KMS-11 (cell line): ENCODE data around the gene KRTAP1-5.
"Not testable (repeated sequence)": the region's sequence is repeated elsewhere in the genome, so short reads cannot be mapped to it uniquely, and the experiment has no call there.

Experiments used
- H2AFZ ChIP-seq: fragments of 200-600 bp; sonication (generic); 2 replicates; pipeline ENCODE4 v1.6.1; 2016; ENCODE audit warnings: antibody characterized with exemption, mixed run types, low read depth
- H3K27ac ChIP-seq: fragments of 200-600 bp; sonication (generic); 2 replicates; pipeline ENCODE4 v1.6.1; 2016; ENCODE audit warnings: mild to moderate bottlenecking, mixed run types
- H3K27me3 ChIP-seq: fragments of 200-600 bp; sonication (generic); 2 replicates; pipeline ENCODE4 v1.6.1; 2017; ENCODE audit warnings: mild to moderate bottlenecking, low read depth, mixed run types, moderate library complexity; ENCODE audit not compliant: insufficient read depth
- H3K36me3 ChIP-seq: fragments of 200-600 bp; sonication (generic); 2 replicates; pipeline ENCODE4 v1.6.1; 2017; ENCODE audit warnings: mild to moderate bottlenecking, mixed run types; ENCODE audit not compliant: insufficient read depth
- H3K4me1 ChIP-seq: fragments of 200-600 bp; sonication (generic); 2 replicates; pipeline ENCODE4 v1.6.1; 2016; ENCODE audit warnings: mild to moderate bottlenecking, low read depth, mixed run types; ENCODE audit not compliant: poor library complexity, severe bottlenecking
- H3K4me2 ChIP-seq: fragments of 200-600 bp; sonication (generic); 2 replicates; pipeline ENCODE4 v1.7.0; 2016; ENCODE audit warnings: mild to moderate bottlenecking, mixed run types
- H3K4me3 ChIP-seq: fragments of 200-600 bp; sonication (generic); IDR thresholded peaks from 2 replicates; pipeline ENCODE4 v1.6.1; 2017; ENCODE audit warnings: low read depth, low read length, mixed read lengths; ENCODE audit not compliant: insufficient read depth
- H3K79me2 ChIP-seq: fragments of 200-600 bp; sonication (generic); 2 replicates; pipeline ENCODE4 v1.6.1; 2016; ENCODE audit warnings: low read depth, mixed run types; ENCODE audit not compliant: insufficient read depth
- H3K9ac ChIP-seq: fragments of 200-600 bp; sonication (generic); 2 replicates; pipeline ENCODE4 v1.6.1; 2016; ENCODE audit warnings: mild to moderate bottlenecking, mixed run types
- H4K20me1 ChIP-seq: fragments of 200-600 bp; sonication (generic); 2 replicates; pipeline ENCODE4 v1.6.1; 2016; ENCODE audit warnings: mild to moderate bottlenecking, mixed run types; ENCODE audit not compliant: insufficient read depth
- CTCF ChIP-seq: fragments of 200-600 bp; sonication (generic); conservative IDR thresholded peaks from 2 replicates; pipeline ENCODE4 v1.6.1; 2017; ENCODE audit warnings: low read depth, mild to moderate bottlenecking, antibody characterized with exemption, low read length, moderate library complexity, mixed read lengths

KRTAP1-5 gene

GRCh38 chr17:41064301-41064700, 37.3 kb upstream of the KRTAP1-5 start:
- Histone ChIP-seq H3K9ac (no peak overlapping the region), H3K4me2 (no peak overlapping the region), H4K20me1 (no peaks in the 10 kb centered on the region), H3K79me2 (no peaks in the 10 kb centered on the region), H3K36me3 (no peaks in the 10 kb centered on the region), H3K27me3 (no peaks in the 10 kb centered on the region), H3K4me3 (no peak overlapping the region), H3K4me1 (no peaks in the 10 kb centered on the region), H2AFZ (no peak overlapping the region), H3K27ac (no peak overlapping the region)
- no peak for TF ChIP-seq CTCF

- Histone ChIP-seq H3K79me2 (no peaks in the 10 kb centered on the region), H3K27me3 (no peaks in the 10 kb centered on the region), H3K4me1 (no peaks in the 10 kb centered on the region), H4K20me1 (no peaks in the 10 kb centered on the region), H3K36me3 (no peaks in the 10 kb centered on the region), H3K4me3 (no peak overlapping the region), H2AFZ (no peak overlapping the region), H3K9ac (no peak overlapping the region), H3K27ac (no peak overlapping the region), H3K4me2 (no peak overlapping the region)
- TF ChIP-seq CTCF: no peak
Observed at GRCh38 chr17:41063449-41063848, 36.4 kb upstream of the KRTAP1-5 start.

- no peaks in the 10 kb centered on the region for H3K79me2 ChIP-seq
Observed at GRCh38 chr17:41061964-41062363, 35.0 kb upstream of the KRTAP1-5 start.

GRCh38 chr17:41060052-41060604, 33.1 kb upstream of the KRTAP1-5 start, which contains the start of gene KRTAP2-3:
Gene KRTAP2-3, minus strand, starts transcription at chr17:41060114. Its CDS starts 64 bp downstream, at chr17:41060050.
- no peaks in the 10 kb centered on the region for H3K79me2 ChIP-seq
- no peak within 1 kb of the TSS for H3K27ac ChIP-seq
- H4K20me1 ChIP-seq: no peaks in the 10 kb centered on the region
- TF ChIP-seq CTCF: no peak
- no peaks in the 10 kb centered on the region for H3K4me1 ChIP-seq
- H3K4me2 ChIP-seq: no peak within 1 kb of the TSS
- H3K36me3 ChIP-seq: no peaks in the 10 kb centered on the region
- H3K9ac ChIP-seq: no peak within 1 kb of the TSS
- no peak within 1 kb of the TSS for H3K4me3 ChIP-seq
- H3K27me3 ChIP-seq: no peaks in the 10 kb centered on the region
- H2AFZ ChIP-seq: no peak within 1 kb of the TSS

More at GRCh38 chr17:41061964-41062363, 35.0 kb upstream of the KRTAP1-5 start:
- Histone ChIP-seq H3K27ac (no peak overlapping the region), H3K4me1 (no peaks in the 10 kb centered on the region), H2AFZ (no peak overlapping the region), H3K4me3 (no peak overlapping the region), H3K4me2 (no peak overlapping the region), H3K27me3 (no peaks in the 10 kb centered on the region), H3K36me3 (no peaks in the 10 kb centered on the region), H3K9ac (no peak overlapping the region), H4K20me1 (no peaks in the 10 kb centered on the region)
- no peak for TF ChIP-seq CTCF

GRCh38 chr17:41059276-41060051, 32.5 kb upstream of the KRTAP1-5 start:
- not testable (repeated sequence) for H3K4me1 ChIP-seq, H3K9ac ChIP-seq

More at GRCh38 chr17:41059276-41060051, 32.5 kb upstream of the KRTAP1-5 start:
- H3K27ac ChIP-seq, H3K4me3 ChIP-seq, H3K4me2 ChIP-seq, H3K36me3 ChIP-seq, H3K79me2 ChIP-seq, H2AFZ ChIP-seq, H4K20me1 ChIP-seq, H3K27me3 ChIP-seq: not testable (repeated sequence)
